Endothelial cell of hepatic sinusoid (primary cell): ENCODE measurements around the gene CD34.

ENCODE experiments used
- in situ Hi-C: cut with HindIII; loops from 2 replicates; pipeline ENCODE4 v1.10.0; 2017; ENCODE audit warnings: low sequenced_read_pairs

The CD34 gene

GRCh38 chr1:207838156-207839082 lies 72.5 kb downstream of the CD34 start:
- in situ Hi-C loops = loop anchor here (5.0 kb wide), 1 partner anchor 34 kb away; no protein-coding TSS in a partner anchor

GRCh38 chr1:207837673-207838072 lies 73.3 kb downstream of the CD34 start:
- in situ Hi-C loops = loop anchor here (5.0 kb wide), 1 partner anchor 35 kb away; no protein-coding TSS in a partner anchor

- in situ Hi-C loops = loop anchor here (5.0 kb wide), 1 partner anchor 36 kb away; no protein-coding TSS in a partner anchor
Observed at GRCh38 chr1:207836591-207837347, 74.2 kb downstream of the CD34 start.

GRCh38 chr1:207835958-207836357 lies 75.0 kb downstream of the CD34 start:
- in situ Hi-C loops = loop anchor here (5.0 kb wide), 1 partner anchor 36 kb away; no protein-coding TSS in a partner anchor

GRCh38 chr1:207833956-207834660 lies 76.8 kb downstream of the CD34 start:
- in situ Hi-C loops = no loop called here

- in situ Hi-C loops = no loop called here
Observed at GRCh38 chr1:207833381-207833780, 77.5 kb downstream of the CD34 start.

- in situ Hi-C loops = no loop called here
Observed at GRCh38 chr1:207832796-207833195, 78.1 kb downstream of the CD34 start.

GRCh38 chr1:207831517-207832327 lies 79.2 kb downstream of the CD34 start:
- in situ Hi-C loops = no loop called here
